Measurements from ENCODE around the gene ARHGAP6. TPM values are rescaled to one million over a fixed set of nuclear protein-coding genes. Genes with fewer than 3 reads are reported as not detected.

The ARHGAP6 gene
- total RNA-seq, 1 experiment from 2014 or later = 0.07 TPM

- peaks cover 0 to 3% of the 10 kb centered on the region in 2 experiments; a peak in 2 of 4 replicates for H3K4me1 Mint-ChIP-seq
- Histone ChIP-seq H4K91ac (ENCODE audit: insufficient read length, low read depth, low read length) (no peak overlapping the region), H3K23me2 (ENCODE audit: insufficient read length, low read depth, low read length, poor library complexity, severe bottlenecking) (no peaks in the 10 kb centered on the region)
Observed at GRCh38 chrX:11591723-11592346, 73.9 kb downstream of the ARHGAP6 start.

More at GRCh38 chrX:11591723-11592346, 73.9 kb downstream of the ARHGAP6 start:
- no peak overlapping the region for H3K18ac ChIP-seq (ENCODE audit: insufficient read length, low read depth, low read length)
- no peak overlapping the region for H3K23ac ChIP-seq (ENCODE audit: insufficient read length, low read depth, low read length)
- H3T11ph ChIP-seq (ENCODE audit: low read length) = no peak overlapping the region
- no peak overlapping the region for H2BK15ac ChIP-seq (ENCODE audit: low read depth, low read length)
- H3K56ac ChIP-seq (ENCODE audit: insufficient read length, low read depth, low read length) = no peak overlapping the region
- no peaks in the 10 kb centered on the region for H3K79me2 ChIP-seq (ENCODE audit: insufficient read depth, low read length)
- Mint-ChIP-seq H3K27me3 (ENCODE audit: low read depth) (peaks cover 7% of the 10 kb centered on the region), H3K27ac (no peak overlapping the region), H3K9me3 (peaks cover 56 to 62% of the 10 kb centered on the region in 2 experiments), H3K36me3 (ENCODE audit: insufficient read depth in 1 of 3, low read depth in 3 of 3) (peaks cover 0 to under 1% (median 0%) of the 10 kb centered on the region in 3 experiments; a peak in 1 of 7 replicates), H3K4me3 (no peak overlapping the region)
- no peak overlapping the region for H3K14ac ChIP-seq (ENCODE audit: insufficient read depth, low read length)
- H3K4me2 ChIP-seq (ENCODE audit: insufficient read depth, insufficient read length, low read length) = no peak overlapping the region
- H2BK12ac ChIP-seq (ENCODE audit: insufficient read length, low read depth, low read length) = no peak overlapping the region
- H2AK5ac ChIP-seq (ENCODE audit: insufficient read length, low read length) = no peak overlapping the region
- TF ChIP-seq, protein P1, sequence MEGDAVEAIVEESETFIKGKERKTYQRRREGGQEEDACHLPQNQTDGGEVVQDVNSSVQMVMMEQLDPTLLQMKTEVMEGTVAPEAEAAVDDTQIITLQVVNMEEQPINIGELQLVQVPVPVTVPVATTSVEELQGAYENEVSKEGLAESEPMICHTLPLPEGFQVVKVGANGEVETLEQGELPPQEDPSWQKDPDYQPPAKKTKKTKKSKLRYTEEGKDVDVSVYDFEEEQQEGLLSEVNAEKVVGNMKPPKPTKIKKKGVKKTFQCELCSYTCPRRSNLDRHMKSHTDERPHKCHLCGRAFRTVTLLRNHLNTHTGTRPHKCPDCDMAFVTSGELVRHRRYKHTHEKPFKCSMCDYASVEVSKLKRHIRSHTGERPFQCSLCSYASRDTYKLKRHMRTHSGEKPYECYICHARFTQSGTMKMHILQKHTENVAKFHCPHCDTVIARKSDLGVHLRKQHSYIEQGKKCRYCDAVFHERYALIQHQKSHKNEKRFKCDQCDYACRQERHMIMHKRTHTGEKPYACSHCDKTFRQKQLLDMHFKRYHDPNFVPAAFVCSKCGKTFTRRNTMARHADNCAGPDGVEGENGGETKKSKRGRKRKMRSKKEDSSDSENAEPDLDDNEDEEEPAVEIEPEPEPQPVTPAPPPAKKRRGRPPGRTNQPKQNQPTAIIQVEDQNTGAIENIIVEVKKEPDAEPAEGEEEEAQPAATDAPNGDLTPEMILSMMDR (conservative IDR thresholded peaks at IDR 0.05) = no peak
- no peak overlapping the region for H2BK5ac ChIP-seq (ENCODE audit: insufficient read length, low read length)
- H3K27ac ChIP-seq (ENCODE audit: insufficient read length, low read depth, low read length) = no peak overlapping the region
- no peak overlapping the region for H4K5ac ChIP-seq (ENCODE audit: insufficient read length, low read depth, low read length)
- no peaks in the 10 kb centered on the region for H3K9me3 ChIP-seq (ENCODE audit: control insufficient read depth, low read depth, low read length)
- no peak overlapping the region for H2BK120ac ChIP-seq (ENCODE audit: low read depth, low read length, poor library complexity, severe bottlenecking)
- no peak overlapping the region for H3K4ac ChIP-seq (ENCODE audit: low read depth, low read length)
- no peak for DNase-seq
- no peaks in the 10 kb centered on the region for H3K79me1 ChIP-seq (ENCODE audit: insufficient read depth, low read depth, low read length, poor library complexity, severe bottlenecking)
- H4K8ac ChIP-seq (replicated peaks; ENCODE audit: insufficient read length, low read depth, low read length) = no peak overlapping the region
- no peak overlapping the region for H3K9ac ChIP-seq (ENCODE audit: extremely low read depth, insufficient read length, low read length)
- H2AFZ ChIP-seq (ENCODE audit: low read length) = no peak overlapping the region
- H4K20me1 ChIP-seq (ENCODE audit: control insufficient read depth, insufficient read depth, insufficient read length) = no peaks in the 10 kb centered on the region
- H3K27me3 ChIP-seq (ENCODE audit: insufficient read depth, low read length) = no peaks in the 10 kb centered on the region
- H3K4me1 ChIP-seq (ENCODE audit: insufficient read depth, low read length) = no peaks in the 10 kb centered on the region; the same call in 1 of the 2 replicates
- no peak overlapping the region for H2BK20ac ChIP-seq (ENCODE audit: low read depth, low read length, poor library complexity, severe bottlenecking)

Measured in H9 (cell line).